HepG2 (cell line): Measurements from ENCODE around the gene ARL3. TPM values are rescaled to one million over a fixed set of nuclear protein-coding genes. Genes with fewer than 3 reads are reported as not detected.
A peak's percentile ranks its signal among the peaks of the same experiment; 100 is the strongest.

ENCODE experiments used
- ATAC-seq: fragments of 200-7000 bp; cut with Tn5 transposase; 3 replicates; pipeline ENCODE4 v1.9.1; 2020; ENCODE audit warnings: mild to moderate bottlenecking, moderate library complexity
- BruUV-seq: library from RNA; stranded (reverse); fragments of 400-500 nt; replicated peaks from 2 replicates; lab custom pipeline; 2021; lab: Mats Ljungman, UMichigan
- CTCF ChIA-PET: fragments of 300-600 bp; formaldehyde crosslinking; extraction: SDS; loops from one replicate; lab custom pipeline; 2021; ENCODE audit warnings: low total read pairs, inconsistent platforms, low intra/inter-chr PET ratio; lab: Yijun Ruan, JAX
- POLR2A ChIA-PET: fragments of 350-600 bp; sonication (Branson Sonifier 250); formaldehyde crosslinking; loops from one replicate; lab custom pipeline; 2020; ENCODE audit warnings: antibody characterized with exemption, inconsistent platforms; lab: Yijun Ruan, JAX
- DNase-seq: peaks from one replicate; pipeline ENCODE4 v3.0.0-alpha.2; 2015; ENCODE audit warnings: low spot score
- FAIRE-seq: peaks from 3 replicates; lab custom pipeline; 2011; peaks lifted over from hg19 to GRCh38; lab: Jason Lieb, UNC
- H2AFZ ChIP-seq: one replicate; pipeline ENCODE4 v1.6.1; 2011; ENCODE audit warnings: low read length, inconsistent platforms
- H3K27ac ChIP-seq: fragments of 300-600 bp; 3 replicates; pipeline ENCODE4 v1.8.0; 2011; ENCODE audit warnings: mixed run types, mild to moderate bottlenecking, mixed read lengths, low read length, inconsistent platforms; ENCODE audit not compliant: insufficient read depth; ENCODE audit errors: extremely low read length
- H3K27me3 ChIP-seq, 2 experiments: fragments of 200-600 bp in 1 of 2; 2 replicates in 1 of 2; 3 replicates in 1 of 2; pipeline versions ENCODE4 v1.6.0 to v1.8.0; 2011; ENCODE audit warnings: low read length in 2 of 2, mild to moderate bottlenecking in 2 of 2, moderate library complexity in 2 of 2, inconsistent platforms in 1 of 2; ENCODE audit not compliant: insufficient read depth in 2 of 2, control insufficient read depth in 1 of 2
- H3K36me3 ChIP-seq, 2 experiments: fragments of 200-600 bp in 1 of 2; replicated peaks in 1 of 2; 2 replicates in 1 of 2; 3 replicates in 1 of 2; pipeline versions ENCODE4 v1.5.1 to v1.8.0; 2011; ENCODE audit warnings: low read length in 2 of 2, inconsistent platforms in 1 of 2; ENCODE audit not compliant: insufficient read depth in 2 of 2, control insufficient read depth in 1 of 2
- H3K4me1 ChIP-seq: 2 replicates; pipeline ENCODE4 v1.5.1; 2012; ENCODE audit warnings: low read length, inconsistent platforms; ENCODE audit not compliant: insufficient read depth
- H3K4me2 ChIP-seq: 2 replicates; pipeline ENCODE4 v1.6.0; 2011; ENCODE audit warnings: low read depth, low read length, inconsistent platforms
- H3K4me3 ChIP-seq, 3 experiments: fragments of 200-600 bp in 1 of 3; sonication (generic), shearing (Covaris generic) in 1 of 3; replicated peaks in 1 of 3; 2 replicates each; pipeline ENCODE4 v1.5.1; 2011 to 2016; ENCODE audit warnings: low read length in 3 of 3, inconsistent platforms in 2 of 3, low read depth in 2 of 3, mild to moderate bottlenecking in 2 of 3, control low read depth in 1 of 3, mixed read lengths in 1 of 3; ENCODE audit not compliant: insufficient read depth in 1 of 3
- H3K79me2 ChIP-seq: one replicate; pipeline ENCODE4 v1.6.1; 2011; ENCODE audit warnings: low read length, inconsistent platforms; ENCODE audit not compliant: insufficient read depth
- H3K9ac ChIP-seq: 2 replicates; pipeline ENCODE4 v1.6.0; 2011; ENCODE audit warnings: mild to moderate bottlenecking, low read depth, low read length, inconsistent platforms; ENCODE audit not compliant: insufficient read depth
- H3K9me3 ChIP-seq: 2 replicates; pipeline ENCODE4 v1.5.1; 2012; ENCODE audit warnings: mild to moderate bottlenecking, low read length
- H4K20me1 ChIP-seq: 2 replicates; pipeline ENCODE4 v1.6.0; 2011; ENCODE audit warnings: inconsistent platforms, mild to moderate bottlenecking, low read length, moderate library complexity; ENCODE audit not compliant: insufficient read depth
- FOXM1 ChIP-seq: sonication (generic); formaldehyde crosslinking; IDR thresholded peaks from 2 replicates; pipeline ENCODE4 v1.5.0; 2020; ENCODE audit warnings: missing genetic modification reagents
- NFYB ChIP-seq: sonication (generic); formaldehyde crosslinking; IDR thresholded peaks from 2 replicates; pipeline ENCODE4 v1.4.0; 2020; ENCODE audit warnings: missing genetic modification reagents
- STAT5B ChIP-seq: sonication (generic); formaldehyde crosslinking; IDR thresholded peaks from 2 replicates; pipeline ENCODE4 v1.4.0; 2020; ENCODE audit warnings: missing genetic modification reagents
- WIZ ChIP-seq: sonication (generic); formaldehyde crosslinking; IDR thresholded peaks from 2 replicates; pipeline ENCODE4 v1.5.1; 2020; ENCODE audit warnings: mild to moderate bottlenecking, missing genetic modification reagents
- ZNF331 ChIP-seq: sonication (generic); formaldehyde crosslinking; IDR thresholded peaks from 2 replicates; pipeline ENCODE4 v1.4.0; 2020; ENCODE audit warnings: missing genetic modification reagents
- ZNF44 ChIP-seq: sonication (generic); formaldehyde crosslinking; IDR thresholded peaks from 2 replicates; pipeline ENCODE4 v1.5.1; 2020; ENCODE audit warnings: mild to moderate bottlenecking, missing genetic modification reagents
- WGBS: methylation state at CpG from one replicate; pipeline ENCODE4 v1.1.6; 2017; ENCODE audit warnings: low lambda C conversion rate; 5-methylcytosine and 5-hydroxymethylcytosine counted together
- in situ Hi-C: cut with HindIII; loops from 2 replicates; pipeline ENCODE4 v1.10.0; 2017; ENCODE audit warnings: low pct_unique_long_range_greater_than_20kb; ENCODE audit not compliant: extremely low pct_ligation_motif_present
- intact Hi-C: fragments of 100-400 bp; cut with micrococcal nuclease; formaldehyde crosslinking; loops from one replicate; pipeline ENCODE4 v1.10.0; 2022; ENCODE audit not compliant: unreplicated experiment
- polyA plus RNA-seq, 8 experiments: library from polyadenylated mRNA; depleted of rRNA in 3 of 8; stranded (reverse) in 7 of 8; unstranded in 1 of 8; fragments of >200 nt; fragmentation: Illumina TruSeq in 4 of 8; extraction: Trizol in 4 of 8; gene quantifications; 2 replicates each; pipeline versions ENCODE4 v1.2.1 to v1.2.3, GENCODE V29; 2011 to 2016; ENCODE audit warnings: low read depth in 4 of 8, missing spikeins in 1 of 8, mixed read lengths in 1 of 8; ENCODE audit not compliant: insufficient read depth in 1 of 8
- total RNA-seq, 5 experiments: library from RNA; depleted of rRNA; stranded (reverse); fragments of >200 nt; fragmentation: Illumina TruSeq; extraction: Trizol; gene quantifications; 2 replicates each; pipeline ENCODE4 v1.2.3, GENCODE V29; 2016; ENCODE audit warnings: low read depth in 1 of 5
- TF ChIP-seq, protein P1 (sequence below), 2 experiments: fragments of 450-650 bp in 1 of 2; sonication (generic) in 1 of 2; formaldehyde crosslinking; IDR thresholded peaks; 2 replicates each; pipeline versions ENCODE4 v1.5.0 to v1.8.0; 2020 to 2022; ENCODE audit warnings: mild to moderate bottlenecking in 1 of 2, missing genetic modification reagents in 1 of 2
- TF ChIP-seq, protein P2 (sequence below): sonication (generic); formaldehyde crosslinking; IDR thresholded peaks from 2 replicates; pipeline ENCODE4 v1.5.0; 2020; ENCODE audit warnings: missing genetic modification reagents, mild to moderate bottlenecking, borderline replicate concordance
- TF ChIP-seq, protein P3 (sequence below): sonication (generic); formaldehyde crosslinking; IDR thresholded peaks from 2 replicates; pipeline ENCODE4 v1.4.0; 2020; ENCODE audit warnings: mild to moderate bottlenecking, missing genetic modification reagents
- TF ChIP-seq, protein P4 (sequence below): sonication (generic); formaldehyde crosslinking; IDR thresholded peaks from 2 replicates; pipeline ENCODE4 v1.5.0; 2020; ENCODE audit warnings: mild to moderate bottlenecking, missing genetic modification reagents
- TF ChIP-seq, protein P5 (sequence below): sonication (generic); formaldehyde crosslinking; IDR thresholded peaks from 2 replicates; pipeline ENCODE4; 2020; ENCODE audit warnings: missing genetic modification reagents, mild to moderate bottlenecking, borderline replicate concordance
- TF ChIP-seq, protein P6 (sequence below): sonication (generic); formaldehyde crosslinking; IDR thresholded peaks from 2 replicates; pipeline ENCODE4 v1.8.0; 2022; ENCODE audit warnings: mild to moderate bottlenecking, missing genetic modification reagents

Gene ARL3
- total and polyA plus RNA-seq, 2 of the 13 experiments (the other 11 are each of a cell fraction or from before 2014, with no cell fraction given), result 5.2 to 6.6 TPM

DNA sequence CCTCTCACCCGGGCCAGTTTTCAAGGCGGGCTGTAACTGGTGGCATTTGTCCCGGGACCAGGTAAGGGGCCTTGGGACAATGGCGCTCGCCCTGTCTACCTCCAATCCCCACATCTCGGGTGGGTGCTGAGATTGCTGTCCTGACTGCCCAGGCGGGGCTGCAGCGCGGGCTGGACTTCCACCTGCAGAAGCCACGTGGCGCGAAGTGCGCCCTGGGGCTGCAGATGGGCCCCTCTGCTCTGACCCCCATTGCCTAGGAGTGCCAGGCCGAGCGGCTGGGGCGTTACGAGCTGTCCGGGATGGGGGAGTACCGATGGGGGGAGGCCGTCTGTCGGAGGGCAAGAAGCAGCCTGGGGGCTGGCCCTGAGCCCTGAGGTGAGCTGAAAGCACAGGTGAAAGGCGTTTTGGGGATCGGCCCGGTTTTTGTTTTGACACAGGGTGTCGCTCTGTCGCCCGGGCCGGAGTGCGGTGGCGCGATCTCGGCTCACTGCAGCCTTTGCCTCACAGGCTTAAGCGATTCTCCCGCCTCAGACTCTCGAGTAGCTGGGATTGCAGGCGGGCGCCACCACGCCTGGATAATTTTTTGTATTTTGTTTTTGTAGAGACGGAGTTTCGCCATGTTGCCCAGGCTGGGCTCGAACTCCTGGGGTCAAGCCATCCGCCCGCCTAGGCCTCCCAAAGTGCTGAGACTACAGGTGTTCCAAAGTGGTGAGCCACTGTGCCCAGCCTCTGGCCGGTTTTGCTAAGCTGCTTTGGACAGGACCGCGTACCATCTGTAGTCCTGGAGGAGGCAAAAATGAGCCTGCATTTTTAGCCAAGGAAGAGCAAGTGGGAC lies 641 bp upstream of the ARL3 start, which contains the start of gene SFXN2 (continued):
- TF ChIP-seq STAT5B (CRISPR knock-in tag) (no peak), FOXM1 (no peak)
- TF ChIP-seq, protein P1, sequence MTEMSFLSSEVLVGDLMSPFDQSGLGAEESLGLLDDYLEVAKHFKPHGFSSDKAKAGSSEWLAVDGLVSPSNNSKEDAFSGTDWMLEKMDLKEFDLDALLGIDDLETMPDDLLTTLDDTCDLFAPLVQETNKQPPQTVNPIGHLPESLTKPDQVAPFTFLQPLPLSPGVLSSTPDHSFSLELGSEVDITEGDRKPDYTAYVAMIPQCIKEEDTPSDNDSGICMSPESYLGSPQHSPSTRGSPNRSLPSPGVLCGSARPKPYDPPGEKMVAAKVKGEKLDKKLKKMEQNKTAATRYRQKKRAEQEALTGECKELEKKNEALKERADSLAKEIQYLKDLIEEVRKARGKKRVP (CRISPR knock-in tag; IDR thresholded peaks at IDR 0.05), result no peak

DNA sequence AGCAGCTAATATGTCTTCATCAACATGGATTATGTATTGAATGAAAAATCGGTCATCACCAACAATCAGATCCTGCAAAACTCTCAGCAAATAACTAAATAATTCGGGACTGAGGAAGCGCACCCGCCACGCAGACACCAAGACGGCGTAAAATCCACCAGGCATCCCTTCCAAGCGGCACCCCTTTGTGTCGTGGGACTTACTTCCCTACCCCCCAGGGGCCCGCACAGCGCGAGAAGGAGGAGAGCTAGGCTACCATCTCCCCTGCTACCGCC lies 721 bp downstream of the ARL3 start:
- peak overlapping the region; percentile 69 for H3K4me2 ChIP-seq
- H3K27ac ChIP-seq, result peak overlapping the region; percentile 73
- H3K79me2 ChIP-seq, result peaks cover 47% of the 10 kb centered on the region
- 0% methylated on average over 8 of the region's 13 CpGs for WGBS
- TSS peak; percentile 65 for BruUV-seq
- DNase-seq (no peak), ATAC-seq (peak; percentile 76), FAIRE-seq (no peak)
- no peaks in the 10 kb centered on the region; a peak in 1 of 5 replicates for H3K27me3 ChIP-seq
- in situ Hi-C loops, result loop anchor here (5.0 kb wide), 1 partner anchor 36 kb away; no protein-coding TSS in a partner anchor
- ChIA-PET CTCF (no interaction called here), POLR2A (interaction anchor here (0.9 to 2.8 kb wide), 15 partner anchors 28 to 479 kb away, joined by 3 to 21 read pairs (median 7); partner anchors contain the start of genes CNNM2, NT5C2, TRIM8 and WBP1L)
- H3K9me3 ChIP-seq, result no peaks in the 10 kb centered on the region
- peak overlapping the region; percentile 84 to 96 (median 91) for H3K4me3 ChIP-seq
- H3K4me1 ChIP-seq, result peaks cover 72% of the 10 kb centered on the region
- peak overlapping the region; percentile 74 for H3K9ac ChIP-seq
- intact Hi-C loops, result loop anchor here (2.0 to 10.0 kb wide), 2 partner anchors 35 to 341 kb away; no protein-coding TSS in a partner anchor
- H3K36me3 ChIP-seq, result no peaks in the 10 kb centered on the region
- H2AFZ ChIP-seq, result peak overlapping the region; percentile 49
- no peaks in the 10 kb centered on the region for H4K20me1 ChIP-seq
- TF ChIP-seq, protein P2, sequence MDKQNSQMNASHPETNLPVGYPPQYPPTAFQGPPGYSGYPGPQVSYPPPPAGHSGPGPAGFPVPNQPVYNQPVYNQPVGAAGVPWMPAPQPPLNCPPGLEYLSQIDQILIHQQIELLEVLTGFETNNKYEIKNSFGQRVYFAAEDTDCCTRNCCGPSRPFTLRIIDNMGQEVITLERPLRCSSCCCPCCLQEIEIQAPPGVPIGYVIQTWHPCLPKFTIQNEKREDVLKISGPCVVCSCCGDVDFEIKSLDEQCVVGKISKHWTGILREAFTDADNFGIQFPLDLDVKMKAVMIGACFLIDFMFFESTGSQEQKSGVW, result no peak
- TF ChIP-seq WIZ (CRISPR knock-in tag), result no peak
- TF ChIP-seq ZNF44 (CRISPR knock-in tag), result no peak
- TF ChIP-seq ZNF331 (CRISPR knock-in tag), result 0 out of 2 replicates have a peak, but pooled peaks have one; percentile 10
- TF ChIP-seq, protein P3, sequence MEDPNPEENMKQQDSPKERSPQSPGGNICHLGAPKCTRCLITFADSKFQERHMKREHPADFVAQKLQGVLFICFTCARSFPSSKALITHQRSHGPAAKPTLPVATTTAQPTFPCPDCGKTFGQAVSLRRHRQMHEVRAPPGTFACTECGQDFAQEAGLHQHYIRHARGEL (CRISPR knock-in tag), result no peak
- TF ChIP-seq, protein P4, sequence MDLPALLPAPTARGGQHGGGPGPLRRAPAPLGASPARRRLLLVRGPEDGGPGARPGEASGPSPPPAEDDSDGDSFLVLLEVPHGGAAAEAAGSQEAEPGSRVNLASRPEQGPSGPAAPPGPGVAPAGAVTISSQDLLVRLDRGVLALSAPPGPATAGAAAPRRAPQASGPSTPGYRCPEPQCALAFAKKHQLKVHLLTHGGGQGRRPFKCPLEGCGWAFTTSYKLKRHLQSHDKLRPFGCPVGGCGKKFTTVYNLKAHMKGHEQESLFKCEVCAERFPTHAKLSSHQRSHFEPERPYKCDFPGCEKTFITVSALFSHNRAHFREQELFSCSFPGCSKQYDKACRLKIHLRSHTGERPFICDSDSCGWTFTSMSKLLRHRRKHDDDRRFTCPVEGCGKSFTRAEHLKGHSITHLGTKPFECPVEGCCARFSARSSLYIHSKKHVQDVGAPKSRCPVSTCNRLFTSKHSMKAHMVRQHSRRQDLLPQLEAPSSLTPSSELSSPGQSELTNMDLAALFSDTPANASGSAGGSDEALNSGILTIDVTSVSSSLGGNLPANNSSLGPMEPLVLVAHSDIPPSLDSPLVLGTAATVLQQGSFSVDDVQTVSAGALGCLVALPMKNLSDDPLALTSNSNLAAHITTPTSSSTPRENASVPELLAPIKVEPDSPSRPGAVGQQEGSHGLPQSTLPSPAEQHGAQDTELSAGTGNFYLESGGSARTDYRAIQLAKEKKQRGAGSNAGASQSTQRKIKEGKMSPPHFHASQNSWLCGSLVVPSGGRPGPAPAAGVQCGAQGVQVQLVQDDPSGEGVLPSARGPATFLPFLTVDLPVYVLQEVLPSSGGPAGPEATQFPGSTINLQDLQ (CRISPR knock-in tag), result no peak
- TF ChIP-seq, protein P5, sequence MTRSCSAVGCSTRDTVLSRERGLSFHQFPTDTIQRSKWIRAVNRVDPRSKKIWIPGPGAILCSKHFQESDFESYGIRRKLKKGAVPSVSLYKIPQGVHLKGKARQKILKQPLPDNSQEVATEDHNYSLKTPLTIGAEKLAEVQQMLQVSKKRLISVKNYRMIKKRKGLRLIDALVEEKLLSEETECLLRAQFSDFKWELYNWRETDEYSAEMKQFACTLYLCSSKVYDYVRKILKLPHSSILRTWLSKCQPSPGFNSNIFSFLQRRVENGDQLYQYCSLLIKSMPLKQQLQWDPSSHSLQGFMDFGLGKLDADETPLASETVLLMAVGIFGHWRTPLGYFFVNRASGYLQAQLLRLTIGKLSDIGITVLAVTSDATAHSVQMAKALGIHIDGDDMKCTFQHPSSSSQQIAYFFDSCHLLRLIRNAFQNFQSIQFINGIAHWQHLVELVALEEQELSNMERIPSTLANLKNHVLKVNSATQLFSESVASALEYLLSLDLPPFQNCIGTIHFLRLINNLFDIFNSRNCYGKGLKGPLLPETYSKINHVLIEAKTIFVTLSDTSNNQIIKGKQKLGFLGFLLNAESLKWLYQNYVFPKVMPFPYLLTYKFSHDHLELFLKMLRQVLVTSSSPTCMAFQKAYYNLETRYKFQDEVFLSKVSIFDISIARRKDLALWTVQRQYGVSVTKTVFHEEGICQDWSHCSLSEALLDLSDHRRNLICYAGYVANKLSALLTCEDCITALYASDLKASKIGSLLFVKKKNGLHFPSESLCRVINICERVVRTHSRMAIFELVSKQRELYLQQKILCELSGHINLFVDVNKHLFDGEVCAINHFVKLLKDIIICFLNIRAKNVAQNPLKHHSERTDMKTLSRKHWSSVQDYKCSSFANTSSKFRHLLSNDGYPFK (CRISPR knock-in tag), result no peak
- peak; percentile 2; the same call in 1 of the 2 replicates for TF ChIP-seq NFYB (CRISPR knock-in tag)
- TF ChIP-seq, protein P6, sequence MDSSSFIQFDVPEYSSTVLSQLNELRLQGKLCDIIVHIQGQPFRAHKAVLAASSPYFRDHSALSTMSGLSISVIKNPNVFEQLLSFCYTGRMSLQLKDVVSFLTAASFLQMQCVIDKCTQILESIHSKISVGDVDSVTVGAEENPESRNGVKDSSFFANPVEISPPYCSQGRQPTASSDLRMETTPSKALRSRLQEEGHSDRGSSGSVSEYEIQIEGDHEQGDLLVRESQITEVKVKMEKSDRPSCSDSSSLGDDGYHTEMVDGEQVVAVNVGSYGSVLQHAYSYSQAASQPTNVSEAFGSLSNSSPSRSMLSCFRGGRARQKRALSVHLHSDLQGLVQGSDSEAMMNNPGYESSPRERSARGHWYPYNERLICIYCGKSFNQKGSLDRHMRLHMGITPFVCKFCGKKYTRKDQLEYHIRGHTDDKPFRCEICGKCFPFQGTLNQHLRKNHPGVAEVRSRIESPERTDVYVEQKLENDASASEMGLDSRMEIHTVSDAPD, result 0 out of 2 replicates have a peak, but pooled peaks have one; percentile 32
